ENCODE results near the gene FBXO46.
"Not testable (repeated sequence)": the region's sequence is repeated elsewhere in the genome, so short reads cannot be mapped to it uniquely, and the experiment has no call there.

DNA sequence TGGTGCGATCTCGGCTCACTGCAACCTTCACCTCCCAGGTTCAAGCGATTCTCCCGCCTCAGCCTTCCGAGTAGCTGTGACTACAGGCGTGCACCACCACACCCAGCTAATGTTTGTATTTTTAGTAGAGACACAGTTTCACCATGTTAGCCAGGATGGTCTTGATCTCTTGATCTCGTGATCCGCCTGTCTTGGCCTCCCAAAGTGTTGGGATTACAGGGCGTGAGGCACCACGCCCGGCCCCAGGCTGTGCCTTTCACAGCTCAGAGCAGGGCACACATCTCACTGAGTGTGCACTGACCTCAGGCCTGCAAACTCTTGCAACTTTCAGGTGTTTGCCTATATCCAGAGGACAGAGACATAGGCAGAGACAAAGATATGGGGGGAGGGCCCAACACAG is 45.7 kb downstream of the FBXO46 start:
- TF ChIP-seq, protein P1, sequence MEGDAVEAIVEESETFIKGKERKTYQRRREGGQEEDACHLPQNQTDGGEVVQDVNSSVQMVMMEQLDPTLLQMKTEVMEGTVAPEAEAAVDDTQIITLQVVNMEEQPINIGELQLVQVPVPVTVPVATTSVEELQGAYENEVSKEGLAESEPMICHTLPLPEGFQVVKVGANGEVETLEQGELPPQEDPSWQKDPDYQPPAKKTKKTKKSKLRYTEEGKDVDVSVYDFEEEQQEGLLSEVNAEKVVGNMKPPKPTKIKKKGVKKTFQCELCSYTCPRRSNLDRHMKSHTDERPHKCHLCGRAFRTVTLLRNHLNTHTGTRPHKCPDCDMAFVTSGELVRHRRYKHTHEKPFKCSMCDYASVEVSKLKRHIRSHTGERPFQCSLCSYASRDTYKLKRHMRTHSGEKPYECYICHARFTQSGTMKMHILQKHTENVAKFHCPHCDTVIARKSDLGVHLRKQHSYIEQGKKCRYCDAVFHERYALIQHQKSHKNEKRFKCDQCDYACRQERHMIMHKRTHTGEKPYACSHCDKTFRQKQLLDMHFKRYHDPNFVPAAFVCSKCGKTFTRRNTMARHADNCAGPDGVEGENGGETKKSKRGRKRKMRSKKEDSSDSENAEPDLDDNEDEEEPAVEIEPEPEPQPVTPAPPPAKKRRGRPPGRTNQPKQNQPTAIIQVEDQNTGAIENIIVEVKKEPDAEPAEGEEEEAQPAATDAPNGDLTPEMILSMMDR (IDR thresholded peaks at IDR 0.05) = not testable (repeated sequence)
- not testable (repeated sequence) for TF ChIP-seq EZH2 (IDR thresholded peaks at IDR 0.05; ENCODE audit: borderline replicate concordance, insufficient read depth, low read depth, low read length, poor library complexity, severe bottlenecking)
